K562 (cell line): Measurements from ENCODE around the gene GALNT13. TPM values are rescaled to one million over a fixed set of nuclear protein-coding genes. Genes with fewer than 3 reads are reported as not detected.

Experiments
- ATAC-seq: fragments of 200-7000 bp; cut with Tn5 transposase; 3 replicates; pipeline ENCODE4 v1.9.1; 2020; ENCODE audit warnings: moderate library complexity
- BruUV-seq: library from RNA; stranded (reverse); fragments of 400-500 nt; replicated peaks from 2 replicates; lab custom pipeline; 2021; lab: Mats Ljungman, UMichigan
- CTCF ChIA-PET: fragments of 300-600 bp; formaldehyde crosslinking; extraction: SDS; loops from one replicate; lab custom pipeline; 2021; ENCODE audit warnings: low intra/inter-chr PET ratio; lab: Yijun Ruan, JAX
- POLR2A ChIA-PET: fragments of 300-600, 350-650 bp; sonication (Branson Sonifier 250); formaldehyde crosslinking; extraction: SDS; loops from one replicate; lab custom pipeline; 2021; ENCODE audit warnings: antibody characterized with exemption, inconsistent platforms; lab: Yijun Ruan, JAX
- DNase-seq, 4 experiments: peaks; one replicate each; pipeline versions ENCODE4 v3.0.0 to v3.0.0-alpha.2; 2011 to 2018; ENCODE audit warnings: low spot score in 3 of 4, mixed read lengths in 3 of 4; ENCODE audit errors: extremely low read depth in 1 of 4
- FAIRE-seq: peaks from 2 replicates; lab custom pipeline; 2011; peaks lifted over from hg19 to GRCh38; lab: Jason Lieb, UNC
- H2AFZ ChIP-seq: 2 replicates; pipeline ENCODE4 v1.6.0; 2011; ENCODE audit warnings: low read depth, low read length, control low read depth, inconsistent platforms
- H3K27ac ChIP-seq: fragments of 200-600 bp; 3 replicates; pipeline ENCODE4 v1.8.0; 2011; ENCODE audit warnings: low read depth, mild to moderate bottlenecking, control low read depth, inconsistent platforms, low read length, moderate library complexity, mixed read lengths; ENCODE audit errors: extremely low read depth
- H3K27me3 ChIP-seq, 2 experiments: fragments of 300-600 bp in 1 of 2; 2 replicates in 1 of 2; 3 replicates in 1 of 2; pipeline versions ENCODE4 v1.6.0 to v1.8.0; 2011; ENCODE audit warnings: inconsistent platforms in 2 of 2, low read length in 2 of 2, mild to moderate bottlenecking in 1 of 2, mixed read lengths in 1 of 2, moderate library complexity in 1 of 2; ENCODE audit not compliant: control insufficient read depth in 2 of 2, insufficient read depth in 2 of 2
- H3K36me3 ChIP-seq: fragments of 300-600 bp; 3 replicates; pipeline ENCODE4 v1.8.0; 2011; ENCODE audit warnings: mild to moderate bottlenecking, low read length, inconsistent platforms; ENCODE audit not compliant: control insufficient read depth, insufficient read depth
- H3K4me1 ChIP-seq, 2 experiments: fragments of 200-600 bp in 1 of 2; replicated peaks in 1 of 2; 2 replicates in 1 of 2; 3 replicates in 1 of 2; pipeline versions ENCODE4 v1.5.1 to v1.8.0; 2011; ENCODE audit warnings: inconsistent platforms in 2 of 2, low read length in 2 of 2, mild to moderate bottlenecking in 1 of 2, mixed read lengths in 1 of 2, moderate library complexity in 1 of 2; ENCODE audit not compliant: control insufficient read depth in 2 of 2, insufficient read depth in 2 of 2
- H3K4me2 ChIP-seq: 2 replicates; pipeline ENCODE4 v1.6.1; 2011; ENCODE audit warnings: low read length, control low read depth, inconsistent platforms, mixed read lengths; ENCODE audit not compliant: insufficient read depth
- H3K4me3 ChIP-seq: fragments of 200-600 bp; sonication (generic), shearing (Covaris generic); 2 replicates; pipeline ENCODE4 v1.5.1; 2016; ENCODE audit warnings: control low read depth, inconsistent platforms
- H3K79me2 ChIP-seq: fragments of 200-600 bp; 3 replicates; pipeline ENCODE4 v1.8.0; 2011; ENCODE audit warnings: low read length, inconsistent platforms; ENCODE audit not compliant: control insufficient read depth, insufficient read depth
- H3K9ac ChIP-seq, 2 experiments: 2 replicates each; pipeline versions ENCODE4 v1.6.0 to v1.6.1; 2011; ENCODE audit warnings: low read depth in 2 of 2, low read length in 2 of 2, control low read depth in 1 of 2, inconsistent platforms in 1 of 2, mild to moderate bottlenecking in 1 of 2, mixed read lengths in 1 of 2; ENCODE audit not compliant: insufficient read depth in 1 of 2
- H3K9me1 ChIP-seq: one replicate; pipeline ENCODE4 v1.6.0; 2011; ENCODE audit warnings: inconsistent platforms, mild to moderate bottlenecking, low read length, moderate library complexity; ENCODE audit not compliant: control insufficient read depth, insufficient read depth
- H3K9me3 ChIP-seq: replicated peaks from 2 replicates; pipeline ENCODE4 v1.5.1; 2011; ENCODE audit warnings: low read depth, low read length, inconsistent platforms; ENCODE audit not compliant: control insufficient read depth, insufficient read depth
- H4K20me1 ChIP-seq: replicated peaks from 2 replicates; pipeline ENCODE4 v1.6.1; 2011; ENCODE audit warnings: low read length, inconsistent platforms, mixed read lengths; ENCODE audit not compliant: control insufficient read depth, insufficient read depth
- FOXA1 ChIP-seq: fragments of 450-650 bp; IDR thresholded peaks from 2 replicates; pipeline ENCODE4 v1.6.1; 2016; ENCODE audit warnings: mild to moderate bottlenecking, borderline replicate concordance
- MAFK ChIP-seq: IDR thresholded peaks from 2 replicates; pipeline ENCODE4 v1.6.1; 2011; ENCODE audit warnings: low read length, improper control_type of control experiment
- POLR2G ChIP-seq: fragments of 200-400 bp; formaldehyde crosslinking; IDR thresholded peaks from 2 replicates; pipeline ENCODE4 v1.6.1; 2017; ENCODE audit warnings: low read depth, mild to moderate bottlenecking, antibody characterized with exemption, low read length, moderate library complexity
- RAD21 ChIP-seq, 2 experiments: fragments of 250-450 bp in 1 of 2; fragments of 450-650 bp in 1 of 2; sonication (Bioruptor Pico) in 1 of 2; formaldehyde crosslinking in 1 of 2; IDR thresholded peaks in 1 of 2; conservative IDR thresholded peaks in 1 of 2; 2 replicates each; pipeline versions ENCODE4 v1.4.0 to v1.8.0; 2020 to 2022; ENCODE audit warnings: mild to moderate bottlenecking in 2 of 2, moderate library complexity in 1 of 2
- ZBTB43 ChIP-seq: sonication (generic); formaldehyde crosslinking; IDR thresholded peaks from 2 replicates; pipeline ENCODE4 v1.8.0; 2023; ENCODE audit warnings: mild to moderate bottlenecking, missing genetic modification reagents
- ZBTB49 ChIP-seq: sonication (generic); formaldehyde crosslinking; IDR thresholded peaks from 2 replicates; pipeline ENCODE4 v1.8.0; 2022; ENCODE audit warnings: missing genetic modification reagents, mild to moderate bottlenecking, borderline replicate concordance
- ZNF232 ChIP-seq: sonication (generic); formaldehyde crosslinking; IDR thresholded peaks from 2 replicates; pipeline ENCODE4 v1.8.0; 2022; ENCODE audit warnings: mild to moderate bottlenecking, missing genetic modification reagents
- WGBS: fragments of 100-300 bp; shearing (Covaris generic); methylation state at CpG from one replicate; pipeline ENCODE4 v1.1.6; 2016; ENCODE audit warnings: low coverage, mixed read lengths; ENCODE audit not compliant: insufficient coverage; ENCODE audit errors: missing lambda C conversion rate; 5-methylcytosine and 5-hydroxymethylcytosine counted together
- in situ Hi-C: fragments of 300-500 bp; cut with MboI; formaldehyde crosslinking; loops from 4 replicates; pipeline ENCODE4 v1.15.0; 2018; ENCODE audit warnings: inconsistent platforms, mixed read lengths
- intact Hi-C: fragments of 100-400 bp; cut with micrococcal nuclease; formaldehyde crosslinking; loops from 2 replicates; pipeline ENCODE4 v1.14.2; 2022
- polyA plus RNA-seq, 8 experiments: library from polyadenylated mRNA; depleted of rRNA in 4 of 8; stranded (reverse) in 5 of 8; unstranded in 3 of 8; fragments of >200 nt; fragmentation: Nextera tagmentation in 2 of 8; fragmentation: Illumina TruSeq in 1 of 8; extraction: Ambion mirVana in 2 of 8; extraction: Trizol in 1 of 8; gene quantifications; 2 replicates each; pipeline versions ENCODE4 v1.2.1 to v1.2.3, GENCODE V29; 2011 to 2014; ENCODE audit warnings: inconsistent platforms in 1 of 8, missing spikeins in 1 of 8
- total RNA-seq, 7 experiments: library from RNA; depleted of rRNA in 6 of 7; stranded (reverse); fragments of >200 nt in 6 of 7; fragmentation: Illumina TruSeq in 2 of 7; extraction: Trizol in 2 of 7; gene quantifications; 2 replicates each; pipeline versions ENCODE4 v1.2.1 to v1.2.3, GENCODE V29; 2011 to 2021; ENCODE audit warnings: low replicate concordance in 1 of 7
- TF ChIP-seq, protein P1 (sequence below): IDR thresholded peaks from 2 replicates; pipeline ENCODE4 v1.6.1; 2011; ENCODE audit warnings: borderline replicate concordance, low read depth, mild to moderate bottlenecking, moderate library complexity, low read length; ENCODE audit not compliant: insufficient read depth, poor library complexity, severe bottlenecking
- TF ChIP-seq, protein P2 (sequence below), 2 experiments: fragments of 450-650 bp; conservative IDR thresholded peaks; 2 replicates each; pipeline ENCODE4 v1.6.1; 2017; ENCODE audit warnings: mild to moderate bottlenecking in 2 of 2, moderate library complexity in 2 of 2
- TF ChIP-seq, protein P3 (sequence below): fragments of 450-650 bp; formaldehyde crosslinking; IDR thresholded peaks from 2 replicates; pipeline ENCODE4 v1.4.0; 2020; ENCODE audit warnings: mild to moderate bottlenecking, moderate library complexity

The GALNT13 gene
- total and polyA plus RNA-seq, 9 of the 15 experiments (the other 6 are each of a cell fraction or from before 2014, with no cell fraction given) = not detected

- no peak overlapping the region for H3K9ac ChIP-seq
- CTCF ChIA-PET = no interaction called here
- FAIRE-seq (no peak), ATAC-seq (no peak), DNase-seq (no peak)
- no peaks in the 10 kb centered on the region for H3K36me3 ChIP-seq
- POLR2A ChIA-PET = no interaction called here
- H3K4me1 ChIP-seq = no peaks in the 10 kb centered on the region
- no peaks in the 10 kb centered on the region for H3K79me2 ChIP-seq
- no peak overlapping the region for H3K4me3 ChIP-seq
- H3K27ac ChIP-seq = no peak overlapping the region
- H4K20me1 ChIP-seq = no peaks in the 10 kb centered on the region
- 0% methylated on average over 7 of the region's 7 CpGs for WGBS
- no TSS peak for BruUV-seq
- intact Hi-C loops (no loop called here), in situ Hi-C loops (no loop called here)
- H3K4me2 ChIP-seq = no peak overlapping the region
- no peaks in the 10 kb centered on the region for H3K9me3 ChIP-seq
- no peak overlapping the region for H2AFZ ChIP-seq
- H3K27me3 ChIP-seq = no peaks in the 10 kb centered on the region
- no peaks in the 10 kb centered on the region for H3K9me1 ChIP-seq
- TF ChIP-seq ZBTB43 (CRISPR knock-in tag) (no peak), ZNF232 (no peak), RAD21 (CRISPR knock-in tag; conservative IDR thresholded peaks at IDR 0.05 in 1 of 2, IDR thresholded peaks at IDR 0.05 in 1 of 2) (no peak), MAFK (no peak), ZBTB49 (CRISPR knock-in tag) (no peak), POLR2G (no peak), FOXA1 (no peak)
- TF ChIP-seq, protein P1, sequence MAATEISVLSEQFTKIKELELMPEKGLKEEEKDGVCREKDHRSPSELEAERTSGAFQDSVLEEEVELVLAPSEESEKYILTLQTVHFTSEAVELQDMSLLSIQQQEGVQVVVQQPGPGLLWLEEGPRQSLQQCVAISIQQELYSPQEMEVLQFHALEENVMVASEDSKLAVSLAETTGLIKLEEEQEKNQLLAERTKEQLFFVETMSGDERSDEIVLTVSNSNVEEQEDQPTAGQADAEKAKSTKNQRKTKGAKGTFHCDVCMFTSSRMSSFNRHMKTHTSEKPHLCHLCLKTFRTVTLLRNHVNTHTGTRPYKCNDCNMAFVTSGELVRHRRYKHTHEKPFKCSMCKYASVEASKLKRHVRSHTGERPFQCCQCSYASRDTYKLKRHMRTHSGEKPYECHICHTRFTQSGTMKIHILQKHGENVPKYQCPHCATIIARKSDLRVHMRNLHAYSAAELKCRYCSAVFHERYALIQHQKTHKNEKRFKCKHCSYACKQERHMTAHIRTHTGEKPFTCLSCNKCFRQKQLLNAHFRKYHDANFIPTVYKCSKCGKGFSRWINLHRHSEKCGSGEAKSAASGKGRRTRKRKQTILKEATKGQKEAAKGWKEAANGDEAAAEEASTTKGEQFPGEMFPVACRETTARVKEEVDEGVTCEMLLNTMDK = no peak
- TF ChIP-seq, protein P2, sequence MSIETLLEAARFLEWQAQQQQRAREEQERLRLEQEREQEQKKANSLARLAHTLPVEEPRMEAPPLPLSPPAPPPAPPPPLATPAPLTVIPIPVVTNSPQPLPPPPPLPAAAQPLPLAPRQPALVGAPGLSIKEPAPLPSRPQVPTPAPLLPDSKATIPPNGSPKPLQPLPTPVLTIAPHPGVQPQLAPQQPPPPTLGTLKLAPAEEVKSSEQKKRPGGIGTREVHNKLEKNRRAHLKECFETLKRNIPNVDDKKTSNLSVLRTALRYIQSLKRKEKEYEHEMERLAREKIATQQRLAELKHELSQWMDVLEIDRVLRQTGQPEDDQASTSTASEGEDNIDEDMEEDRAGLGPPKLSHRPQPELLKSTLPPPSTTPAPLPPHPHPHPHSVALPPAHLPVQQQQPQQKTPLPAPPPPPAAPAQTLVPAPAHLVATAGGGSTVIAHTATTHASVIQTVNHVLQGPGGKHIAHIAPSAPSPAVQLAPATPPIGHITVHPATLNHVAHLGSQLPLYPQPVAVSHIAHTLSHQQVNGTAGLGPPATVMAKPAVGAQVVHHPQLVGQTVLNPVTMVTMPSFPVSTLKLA (conservative IDR thresholded peaks at IDR 0.05) = no peak
- TF ChIP-seq, protein P3, sequence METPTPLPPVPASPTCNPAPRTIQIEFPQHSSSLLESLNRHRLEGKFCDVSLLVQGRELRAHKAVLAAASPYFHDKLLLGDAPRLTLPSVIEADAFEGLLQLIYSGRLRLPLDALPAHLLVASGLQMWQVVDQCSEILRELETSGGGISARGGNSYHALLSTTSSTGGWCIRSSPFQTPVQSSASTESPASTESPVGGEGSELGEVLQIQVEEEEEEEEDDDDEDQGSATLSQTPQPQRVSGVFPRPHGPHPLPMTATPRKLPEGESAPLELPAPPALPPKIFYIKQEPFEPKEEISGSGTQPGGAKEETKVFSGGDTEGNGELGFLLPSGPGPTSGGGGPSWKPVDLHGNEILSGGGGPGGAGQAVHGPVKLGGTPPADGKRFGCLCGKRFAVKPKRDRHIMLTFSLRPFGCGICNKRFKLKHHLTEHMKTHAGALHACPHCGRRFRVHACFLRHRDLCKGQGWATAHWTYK (CRISPR knock-in tag) = no peak
These were observed 371.0 kb downstream of the GALNT13 start for GRCh38 chr2:154242687-154243086.
